MM.1S (cell line): Measurements from ENCODE around the gene CCL1.
A peak's percentile ranks its signal among the peaks of the same experiment; 100 is the strongest.

Experiments used
- DNase-seq: peaks from one replicate; pipeline ENCODE4 v3.0.0-alpha.2; 2015
- H2AFZ ChIP-seq: fragments of 300-600 bp; sonication (generic); 2 replicates; pipeline ENCODE4 v1.6.0; 2016; ENCODE audit warnings: antibody characterized with exemption, low read length
- H3F3A ChIP-seq: fragments of 300-600 bp; sonication (generic); 2 replicates; pipeline ENCODE4 v1.6.1; 2016; ENCODE audit warnings: mild to moderate bottlenecking, antibody characterized with exemption, low read length, moderate library complexity, mixed read lengths; ENCODE audit not compliant: insufficient read depth
- H3K27ac ChIP-seq: fragments of 300-600 bp; sonication (generic); 2 replicates; pipeline ENCODE4 v1.5.1; 2016; ENCODE audit warnings: mild to moderate bottlenecking, low read length
- H3K27me3 ChIP-seq: fragments of 300-600 bp; sonication (generic); replicated peaks from 2 replicates; pipeline ENCODE4 v1.6.0; 2016; ENCODE audit warnings: low read length; ENCODE audit not compliant: insufficient read depth
- H3K36me3 ChIP-seq: fragments of 300-600 bp; sonication (generic); replicated peaks from 2 replicates; pipeline ENCODE4 v1.6.1; 2016; ENCODE audit warnings: mild to moderate bottlenecking, low read length, mixed read lengths; ENCODE audit not compliant: insufficient read depth
- H3K4me1 ChIP-seq: fragments of 300-600 bp; sonication (generic); 2 replicates; pipeline ENCODE4 v1.6.1; 2016; ENCODE audit warnings: low read length, mixed read lengths
- H3K4me2 ChIP-seq: fragments of 300-600 bp; sonication (generic); 2 replicates; pipeline ENCODE4 v1.6.0; 2016; ENCODE audit warnings: low read depth, low read length
- H3K4me3 ChIP-seq: fragments of 300-600 bp; sonication (generic); 2 replicates; pipeline ENCODE4 v1.5.1; 2016; ENCODE audit warnings: low read length, mixed read lengths
- H3K79me2 ChIP-seq: fragments of 300-600 bp; sonication (generic); 2 replicates; pipeline ENCODE4 v1.6.1; 2016; ENCODE audit warnings: mixed run types, low read length, mixed read lengths
- H3K9ac ChIP-seq: fragments of 300-600 bp; sonication (generic); 2 replicates; pipeline ENCODE4 v1.6.1; 2016; ENCODE audit warnings: low read length, mixed read lengths
- H3K9me2 ChIP-seq: fragments of 300-600 bp; sonication (generic); replicated peaks from 2 replicates; pipeline ENCODE4 v1.6.1; 2016; ENCODE audit warnings: mild to moderate bottlenecking, low read length, mixed read lengths; ENCODE audit not compliant: insufficient read depth
- H3K9me3 ChIP-seq: fragments of 300-600 bp; sonication (generic); replicated peaks from 2 replicates; pipeline ENCODE4 v1.6.1; 2016; ENCODE audit warnings: mild to moderate bottlenecking, low read length, mixed read lengths; ENCODE audit not compliant: insufficient read depth
- H4K20me1 ChIP-seq: fragments of 300-600 bp; sonication (generic); 2 replicates; pipeline ENCODE4 v1.6.1; 2016; ENCODE audit warnings: mild to moderate bottlenecking, low read length, moderate library complexity, mixed read lengths; ENCODE audit not compliant: insufficient read depth
- CTCF ChIP-seq: fragments of 300-600 bp; sonication (generic); IDR thresholded peaks from 2 replicates; pipeline ENCODE4 v1.5.1; 2016; ENCODE audit warnings: antibody characterized with exemption, low read length, mixed read lengths
- EZH2 ChIP-seq: fragments of 300-600 bp; sonication (generic); optimal IDR thresholded peaks from 2 replicates; pipeline ENCODE3; 2017; ENCODE audit warnings: low read depth, mild to moderate bottlenecking, antibody characterized with exemption, low read length, mixed read lengths
- EZH2phosphoT487 ChIP-seq: fragments of 300-600 bp; sonication (generic); IDR thresholded peaks from 2 replicates; pipeline ENCODE4 v1.6.1; 2018; ENCODE audit warnings: antibody characterized with exemption, low read length

Gene CCL1

GRCh38 chr17:34399725-34400124 lies 36.7 kb upstream of the CCL1 start:
- Histone ChIP-seq H3K27ac (peak overlapping the region; percentile 57; the same call in 1 of the 2 replicates), H3K9ac (no peak overlapping the region), H3K79me2 (no peaks in the 10 kb centered on the region), H3K4me1 (peaks cover 64% of the 10 kb centered on the region), H3K9me3 (no peaks in the 10 kb centered on the region), H3K4me3 (no peak overlapping the region), H2AFZ (no peak overlapping the region), H3K9me2 (no peaks in the 10 kb centered on the region), H3K27me3 (no peaks in the 10 kb centered on the region), H3K36me3 (no peaks in the 10 kb centered on the region), H3K4me2 (no peak overlapping the region), H3F3A (no peaks in the 10 kb centered on the region), H4K20me1 (no peaks in the 10 kb centered on the region)
- TF ChIP-seq EZH2 (no peak), CTCF (no peak), EZH2phosphoT487 (no peak)
- DNase-seq: no peak

GRCh38 chr17:34398990-34399389 lies 36.0 kb upstream of the CCL1 start:
- no peaks in the 10 kb centered on the region for H4K20me1 ChIP-seq
- no peaks in the 10 kb centered on the region for H3K27me3 ChIP-seq
- peak overlapping the region; percentile 57; the same call in 1 of the 2 replicates for H3K27ac ChIP-seq
- no peaks in the 10 kb centered on the region for H3K36me3 ChIP-seq
- H3K9me3 ChIP-seq: no peaks in the 10 kb centered on the region
- H3K4me1 ChIP-seq: peaks cover 71% of the 10 kb centered on the region
- H3K9me2 ChIP-seq: no peaks in the 10 kb centered on the region
- TF ChIP-seq EZH2: no peak
- no peak for TF ChIP-seq CTCF
- no peak for TF ChIP-seq EZH2phosphoT487
- H3F3A ChIP-seq: no peaks in the 10 kb centered on the region
- no peak overlapping the region for H3K4me3 ChIP-seq
- no peak overlapping the region for H3K9ac ChIP-seq
- H2AFZ ChIP-seq: peak overlapping the region; percentile 47
- H3K4me2 ChIP-seq: peak overlapping the region; percentile 17
- no peaks in the 10 kb centered on the region for H3K79me2 ChIP-seq
- peak; percentile 41 for DNase-seq

- H3K36me3 ChIP-seq: no peaks in the 10 kb centered on the region
- no peak overlapping the region for H3K27ac ChIP-seq
Measured at GRCh38 chr17:34397265-34397664, 34.2 kb upstream of the CCL1 start.

More at GRCh38 chr17:34397265-34397664, 34.2 kb upstream of the CCL1 start:
- H3K9ac ChIP-seq: no peak overlapping the region
- DNase-seq: no peak
- H3K4me1 ChIP-seq: peaks cover 74% of the 10 kb centered on the region
- H2AFZ ChIP-seq: 0 out of 2 replicates have a peak overlapping the region, but pooled peaks have one; percentile 25
- peaks cover 11% of the 10 kb centered on the region for H3F3A ChIP-seq
- no peaks in the 10 kb centered on the region for H3K9me3 ChIP-seq
- no peak overlapping the region for H3K4me3 ChIP-seq
- no peaks in the 10 kb centered on the region for H3K9me2 ChIP-seq
- no peaks in the 10 kb centered on the region for H4K20me1 ChIP-seq
- H3K79me2 ChIP-seq: no peaks in the 10 kb centered on the region
- no peaks in the 10 kb centered on the region for H3K27me3 ChIP-seq
- TF ChIP-seq EZH2phosphoT487: no peak
- TF ChIP-seq CTCF: peak; percentile 39
- no peak overlapping the region for H3K4me2 ChIP-seq
